GM19025 (cell line): Measurements from ENCODE around the gene PXT1.
"Not testable (repeated sequence)": the region's sequence is repeated elsewhere in the genome, so short reads cannot be mapped to it uniquely, and the experiment has no call there.

Experiments used
- ATAC-seq: cut with Tn5 transposase; IDR thresholded peaks from one replicate; pipeline ENCODE4 v1.9.1; 2021; ENCODE audit warnings: mild to moderate bottlenecking, low read depth, moderate library complexity; ENCODE audit not compliant: unreplicated experiment

The PXT1 gene

DNA sequence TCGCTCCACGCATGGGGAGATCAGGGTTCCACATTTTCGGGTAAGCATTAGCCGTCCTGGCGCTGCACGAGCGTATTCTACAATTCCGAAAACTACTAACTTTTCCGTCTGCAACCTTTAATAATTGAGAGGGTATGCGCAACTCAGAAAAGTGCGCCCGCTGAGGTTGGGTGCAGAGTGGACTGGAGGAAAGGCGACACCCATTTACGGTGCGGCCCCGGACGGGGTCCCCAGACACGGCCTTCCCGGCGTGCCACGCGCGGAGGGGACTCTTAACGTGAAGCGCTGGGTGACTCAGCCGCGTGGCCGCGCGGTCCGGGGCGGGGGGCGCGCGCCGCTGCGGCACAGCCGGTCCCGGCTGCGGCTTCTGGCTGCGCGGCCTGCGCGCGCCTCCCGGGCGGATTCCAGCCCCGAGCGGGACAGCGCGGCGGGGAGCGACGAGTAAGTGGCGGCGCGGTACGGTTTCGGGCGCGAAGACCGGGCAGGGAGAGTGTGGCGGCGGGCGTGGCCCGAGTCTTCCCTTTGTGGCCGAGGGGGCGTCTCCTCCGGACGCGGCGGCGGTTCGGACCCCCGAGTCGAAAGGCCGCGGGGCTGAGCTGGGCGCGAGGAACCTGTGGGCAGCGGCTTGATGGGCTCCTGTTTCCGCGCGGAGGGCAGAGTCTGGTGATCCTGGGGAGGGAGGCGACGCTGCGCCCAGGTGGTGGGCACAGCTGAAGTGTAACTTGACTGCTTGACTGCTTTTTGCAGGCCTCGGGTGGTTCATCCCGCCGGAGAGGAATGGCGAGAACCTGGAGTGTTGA lies at the start of gene PXT1, which contains the start of gene KCTD20:
TSS of gene PXT1 (minus strand) at position 184 of the 800 bp plus-strand sequence. CDS start 16,772 bp downstream, outside the sequence.
TSS of gene KCTD20 (plus strand) at position 330 of the 800 bp plus-strand sequence. CDS start 27,098 bp downstream, outside the sequence.
- ATAC-seq = peak; percentile 88

- no peak for ATAC-seq
Measured at GRCh38 chr6:36492092-36492491, 49.4 kb upstream of the PXT1 start.

DNA sequence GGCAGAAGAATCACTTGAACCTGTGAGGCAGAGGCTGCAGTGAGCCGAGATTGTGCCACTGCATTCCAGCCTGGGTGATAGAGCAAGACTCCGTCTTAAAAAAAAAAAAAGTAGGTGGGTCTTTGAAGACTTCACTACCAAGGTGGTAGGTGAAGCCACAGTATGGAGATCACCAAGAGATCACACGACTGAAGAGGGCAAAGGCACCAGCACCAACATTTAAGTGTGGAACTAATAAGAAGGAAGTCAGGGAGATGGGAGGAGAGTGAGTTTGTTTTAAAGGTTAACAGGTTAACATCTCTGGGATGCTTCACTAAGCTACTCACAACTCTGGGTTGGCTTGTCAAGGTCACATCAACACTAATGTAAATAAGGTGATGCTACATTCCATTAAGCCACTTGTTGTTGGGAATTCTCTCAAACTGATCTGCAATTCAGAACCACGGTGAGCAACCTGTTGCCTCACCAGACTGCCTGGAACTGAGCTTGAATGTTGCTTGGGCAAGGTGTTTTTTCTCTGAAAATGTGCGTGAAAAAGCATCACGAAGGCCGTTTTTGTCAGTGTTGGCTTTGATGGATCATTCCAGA lies 48.8 kb upstream of the PXT1 start:
- ATAC-seq = no peak

- ATAC-seq = no peak
Measured at GRCh38 chr6:36489426-36489825, 46.8 kb upstream of the PXT1 start.

DNA sequence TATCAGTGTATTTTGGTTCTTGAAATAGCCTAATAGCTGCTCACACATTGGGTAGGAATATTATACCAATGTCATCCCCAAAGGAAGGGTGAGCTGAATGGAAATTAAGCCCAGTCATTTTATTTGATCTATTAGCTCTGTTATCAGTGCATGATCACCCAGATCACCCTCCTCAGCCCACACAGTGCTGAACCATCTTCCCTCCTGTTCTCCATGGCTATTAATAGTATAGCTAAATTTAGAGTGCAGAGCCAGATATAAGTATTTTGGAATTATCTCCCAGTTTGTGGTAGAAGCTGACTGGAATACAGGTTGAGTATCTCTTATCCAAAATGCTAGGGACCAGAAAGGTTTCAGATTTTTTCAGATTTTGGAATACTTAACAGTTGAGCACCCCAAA lies 45.6 kb upstream of the PXT1 start:
- no peak for ATAC-seq

DNA sequence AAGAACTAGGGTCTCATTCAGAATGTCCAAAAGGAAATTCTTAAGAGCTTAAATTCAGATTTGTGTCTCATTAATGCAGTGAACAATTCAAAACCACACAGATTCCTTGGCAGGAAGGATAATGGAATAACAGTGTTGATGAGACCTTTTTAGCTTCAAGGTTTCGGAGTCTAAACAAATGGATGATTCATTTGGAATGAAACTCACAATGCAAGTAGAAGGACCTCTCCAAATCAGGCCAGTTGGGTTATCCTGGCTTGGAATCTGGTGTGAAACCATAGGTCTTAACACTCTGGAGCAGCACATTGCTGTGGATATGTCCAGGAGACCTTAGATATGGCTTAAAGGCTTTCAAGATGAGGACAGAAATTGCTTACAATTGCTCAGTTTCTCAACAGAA lies 45.0 kb upstream of the PXT1 start:
- ATAC-seq = no peak

DNA sequence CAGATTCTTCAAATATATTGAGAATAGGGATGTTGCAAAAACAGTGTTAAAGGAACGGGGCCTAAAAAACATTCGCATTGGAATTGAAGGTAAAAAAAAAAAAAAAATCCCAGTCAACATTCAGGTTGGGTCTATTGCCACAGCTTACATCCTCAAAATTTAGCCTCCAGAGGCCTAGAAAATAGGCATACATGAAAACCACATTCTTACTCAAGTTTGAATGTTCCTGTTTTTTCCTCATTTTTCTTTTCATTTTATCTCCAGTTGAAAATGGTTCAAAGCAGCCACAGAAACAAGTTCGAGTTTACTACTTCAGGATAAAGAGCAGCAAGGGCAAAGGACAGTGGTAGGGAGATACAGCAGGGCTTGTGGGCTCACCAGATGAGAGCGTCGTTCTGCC lies 42.1 kb upstream of the PXT1 start:
- no peak for ATAC-seq

DNA sequence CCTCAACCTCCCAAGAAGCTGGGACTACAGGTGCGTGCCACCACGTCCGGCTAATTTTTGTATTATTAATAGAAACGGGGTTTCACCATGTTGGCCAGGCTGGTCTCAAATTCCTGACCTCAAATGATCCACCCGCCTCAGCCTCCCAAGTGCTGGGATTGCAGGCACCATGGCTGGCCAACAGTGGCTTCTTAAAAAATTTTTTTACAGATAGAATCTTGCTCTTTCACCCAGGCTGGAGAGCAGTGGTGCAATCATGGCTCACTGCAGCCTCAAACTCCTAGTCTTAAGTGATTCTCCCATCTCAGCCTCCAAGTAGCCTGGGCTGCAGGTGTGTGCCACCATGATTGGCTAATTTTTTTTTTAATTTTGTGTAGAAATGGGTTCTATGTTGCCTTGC lies 40.7 kb upstream of the PXT1 start:
- not testable (repeated sequence) for ATAC-seq

DNA sequence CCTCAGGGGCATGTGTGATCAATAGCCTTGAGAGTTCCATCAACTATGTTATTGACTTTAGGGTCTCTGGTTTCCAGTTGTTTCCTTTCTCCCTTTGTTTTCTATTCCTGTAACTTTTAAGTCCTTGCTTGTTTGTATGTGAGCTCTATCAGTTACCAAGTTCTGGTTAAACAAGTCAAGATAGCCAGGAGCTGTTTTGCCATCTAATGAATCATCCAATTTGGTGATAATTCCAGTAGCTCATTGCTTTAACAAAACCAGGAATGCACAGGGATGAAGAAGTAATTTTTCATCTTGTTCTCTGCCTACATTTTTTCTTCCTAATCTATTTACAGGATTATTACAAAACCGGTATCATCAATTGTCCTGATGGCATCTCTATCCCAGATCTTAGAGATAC lies 36.6 kb upstream of the PXT1 start:
- ATAC-seq = no peak

- ATAC-seq = no peak
Measured at GRCh38 chr6:36478051-36478526, 35.4 kb upstream of the PXT1 start.

GRCh38 chr6:36469946-36470345 lies 27.3 kb upstream of the PXT1 start:
- ATAC-seq = no peak

- ATAC-seq = no peak
Measured at GRCh38 chr6:36469148-36469661, 26.6 kb upstream of the PXT1 start.

GRCh38 chr6:36467625-36468024 lies 25.0 kb upstream of the PXT1 start:
- ATAC-seq = no peak

- no peak for ATAC-seq
Measured at GRCh38 chr6:36464233-36464632, 21.6 kb upstream of the PXT1 start.

DNA sequence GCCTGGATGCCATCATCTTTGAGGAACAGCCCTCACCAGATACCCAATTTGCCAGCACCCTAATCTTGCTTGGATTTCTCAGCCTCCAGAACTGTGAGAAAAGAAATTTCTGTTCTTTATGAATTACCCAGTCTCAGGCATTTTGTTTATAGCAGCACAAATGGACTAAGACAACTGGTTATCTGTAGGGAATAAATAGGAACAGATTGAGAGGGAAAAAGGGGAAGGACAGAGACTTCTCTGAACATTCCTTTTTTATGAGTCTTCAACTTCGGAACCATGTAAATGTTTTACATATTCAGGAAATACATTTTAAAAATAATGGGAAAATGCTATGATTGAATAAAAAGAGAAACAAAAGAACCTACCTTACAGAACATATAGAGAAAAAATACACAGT lies 21.0 kb upstream of the PXT1 start:
- ATAC-seq = no peak

DNA sequence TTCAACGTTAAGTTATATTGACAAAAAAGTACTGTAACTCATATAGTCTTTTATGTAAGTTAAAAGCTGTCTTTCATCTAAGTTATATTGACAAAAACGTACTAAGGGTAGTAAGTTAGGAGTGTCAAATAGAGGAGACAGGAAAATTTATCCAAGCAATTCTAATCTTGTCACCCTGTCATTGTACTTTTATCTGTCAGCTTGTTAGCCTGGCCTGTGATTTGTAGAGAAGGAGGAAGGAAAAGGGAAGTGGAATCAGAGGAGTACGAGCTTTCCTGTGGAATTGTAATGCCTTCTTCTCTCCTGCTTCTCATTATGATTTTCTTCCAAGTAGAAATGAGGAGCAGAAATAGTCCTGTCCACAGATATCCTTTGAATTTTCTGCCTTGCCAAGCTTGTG lies 19.0 kb upstream of the PXT1 start:
- no peak for ATAC-seq

GRCh38 chr6:36460916-36461315 lies 18.3 kb upstream of the PXT1 start:
- ATAC-seq = no peak

GRCh38 chr6:36459501-36459900 lies 16.8 kb upstream of the PXT1 start:
- ATAC-seq = no peak

DNA sequence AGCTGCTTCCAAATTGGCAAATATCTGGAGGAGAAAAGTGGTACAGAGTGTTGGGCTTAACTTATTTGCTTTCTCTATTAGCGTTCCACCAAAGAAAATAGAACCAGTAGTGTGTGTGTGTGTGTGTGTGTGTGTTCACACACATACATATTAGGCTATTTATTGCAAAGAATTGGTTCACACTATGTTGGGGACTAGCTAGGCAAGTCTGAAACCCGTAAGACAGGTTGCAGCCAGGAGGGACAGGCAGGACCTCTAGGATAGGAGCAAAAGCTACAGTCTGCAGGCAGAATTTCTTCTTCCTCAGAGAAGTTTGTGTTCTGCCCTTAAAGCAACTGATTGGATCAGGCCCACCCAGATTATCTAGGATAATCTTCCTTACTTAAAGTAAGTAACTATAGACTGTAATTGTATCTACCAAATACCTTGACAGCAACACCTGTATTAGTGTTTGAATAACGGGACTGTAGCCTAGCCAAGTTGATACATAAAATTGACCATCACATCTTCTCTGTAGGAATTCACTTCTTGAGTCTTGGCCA lies 12.9 kb upstream of the PXT1 start:
- no peak for ATAC-seq

GRCh38 chr6:36452897-36453296 lies 10.2 kb upstream of the PXT1 start:
- not testable (repeated sequence) for ATAC-seq

DNA sequence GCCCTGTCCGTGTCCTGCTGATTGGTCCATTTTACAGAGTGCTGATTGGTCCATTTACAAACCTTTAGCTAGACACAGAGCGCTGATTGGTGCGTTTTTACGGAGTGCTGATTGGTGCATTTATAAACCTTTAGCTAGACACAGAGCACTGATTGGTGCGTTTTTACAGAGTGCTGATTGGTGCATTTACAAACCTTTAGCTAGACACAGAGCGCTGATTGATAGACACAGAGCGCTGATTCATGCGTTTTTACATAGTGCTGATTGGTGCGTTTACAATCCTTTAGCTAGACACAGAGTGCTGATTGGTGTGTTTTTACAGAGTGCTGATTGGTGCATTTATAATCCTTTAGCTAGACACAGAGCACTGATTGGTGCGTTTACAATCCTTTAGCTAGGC lies 6.5 kb upstream of the PXT1 start:
- not testable (repeated sequence) for ATAC-seq
